Transverse colon (tissue), 3 donors: Measurements from ENCODE around the gene INSC.

Experiments used
- CTCF ChIP-seq, 5 experiments: fragments of 200-600 bp in 3 of 5; fragments of 450-650 bp in 2 of 5; sonication (generic) in 3 of 5; IDR thresholded peaks; 1 replicate in 2 of 5; 2 replicates in 3 of 5; pipeline ENCODE4 v1.5.1; 2016 to 2017; ENCODE audit warnings: antibody characterized with exemption in 5 of 5, inconsistent platforms in 3 of 5, mild to moderate bottlenecking in 2 of 5, moderate library complexity in 1 of 5
- EP300 ChIP-seq: sonication (generic); formaldehyde crosslinking; IDR thresholded peaks from one replicate; pipeline ENCODE4 v1.6.1; 2017; ENCODE audit warnings: antibody characterized with exemption, low read depth
- POLR2A ChIP-seq: fragments of 450-650 bp; IDR thresholded peaks from one replicate; pipeline ENCODE4 v1.6.1; 2016; ENCODE audit warnings: antibody characterized with exemption, mild to moderate bottlenecking, moderate library complexity

DNA sequence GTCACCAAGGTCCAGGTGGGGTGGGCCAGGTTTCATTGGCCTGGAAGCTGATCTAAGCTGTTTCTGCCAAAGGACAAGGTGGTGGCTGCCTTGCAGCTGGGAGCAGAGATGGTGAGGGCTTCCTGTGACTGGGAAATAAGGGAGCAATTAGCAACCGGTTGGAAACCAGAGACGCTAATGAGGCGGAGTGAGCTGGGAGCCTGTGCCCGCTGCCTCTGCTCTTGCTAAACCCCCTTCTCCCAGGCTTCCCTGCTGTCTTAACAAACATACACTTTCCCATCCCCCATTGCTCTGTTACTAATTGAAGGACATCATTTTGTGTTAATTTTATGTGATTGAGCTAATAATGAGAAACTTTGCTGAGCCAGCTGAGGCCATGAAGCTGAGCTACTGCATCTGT is 121.8 kb downstream of the INSC start:
- TF ChIP-seq CTCF (IDR thresholded peaks at IDR 0.05): no peak
- TF ChIP-seq POLR2A: no peak
- no peak for TF ChIP-seq EP300
